WERI-Rb-1 (cell line): Measurements from ENCODE around the gene KCNK3.
A peak's percentile ranks its signal among the peaks of the same experiment; 100 is the strongest.

Experiments used
- DNase-seq: peaks from one replicate; pipeline ENCODE4 v3.0.0-alpha.2; 2020
- H3K27ac ChIP-seq: fragments of 250-450 bp; sonication (Bioruptor Pico); 2 replicates; pipeline ENCODE4 v1.5.1; 2020; ENCODE audit warnings: mild to moderate bottlenecking, moderate library complexity
- H3K27me3 ChIP-seq: fragments of 250-450 bp; sonication (Bioruptor Pico); 2 replicates; pipeline ENCODE4 v1.5.1; 2021; ENCODE audit warnings: mild to moderate bottlenecking, low read depth, moderate library complexity; ENCODE audit not compliant: insufficient read depth, severe bottlenecking
- H3K36me3 ChIP-seq: fragments of 250-450 bp; sonication (Bioruptor Pico); 2 replicates; pipeline ENCODE4 v1.5.1; 2020; ENCODE audit warnings: mild to moderate bottlenecking, moderate library complexity
- H3K4me3 ChIP-seq: 2 replicates; pipeline ENCODE4 v1.5.1; 2011; ENCODE audit warnings: low read depth, mild to moderate bottlenecking, control low read depth, low read length
- H3K9me3 ChIP-seq: fragments of 250-450 bp; sonication (Bioruptor Pico); 2 replicates; pipeline ENCODE4 v1.5.1; 2021; ENCODE audit warnings: mild to moderate bottlenecking, moderate library complexity; ENCODE audit not compliant: severe bottlenecking
- CTCF ChIP-seq: IDR thresholded peaks from 2 replicates; pipeline ENCODE4 v1.5.1; 2011; ENCODE audit warnings: low read depth, mild to moderate bottlenecking, control low read depth, inconsistent platforms, low read length

KCNK3 gene

GRCh38 chr2:26731714-26732113, 39.2 kb downstream of the KCNK3 start:
- H3K27me3 ChIP-seq = no peaks in the 10 kb centered on the region
- DNase-seq = no peak
- no peak for TF ChIP-seq CTCF
- peak overlapping the region; percentile 9; the same call in 1 of the 2 replicates for H3K27ac ChIP-seq
- H3K4me3 ChIP-seq = no peak overlapping the region
- no peaks in the 10 kb centered on the region for H3K9me3 ChIP-seq
- H3K36me3 ChIP-seq = peaks cover 17% of the 10 kb centered on the region

- DNase-seq = no peak
- no peak overlapping the region for H3K4me3 ChIP-seq
- H3K36me3 ChIP-seq = peaks cover 17% of the 10 kb centered on the region
- H3K27me3 ChIP-seq = no peaks in the 10 kb centered on the region
- H3K27ac ChIP-seq = no peak overlapping the region
- H3K9me3 ChIP-seq = no peaks in the 10 kb centered on the region
- TF ChIP-seq CTCF = no peak
Observed at GRCh38 chr2:26732446-26732845, 39.9 kb downstream of the KCNK3 start.

- Histone ChIP-seq H3K27ac (no peak overlapping the region), H3K4me3 (no peak overlapping the region), H3K9me3 (no peaks in the 10 kb centered on the region), H3K36me3 (peaks cover 11% of the 10 kb centered on the region), H3K27me3 (no peaks in the 10 kb centered on the region)
- no peak for DNase-seq
- no peak for TF ChIP-seq CTCF
Observed at GRCh38 chr2:26733413-26733812, 40.9 kb downstream of the KCNK3 start.

- H3K27me3 ChIP-seq = no peaks in the 10 kb centered on the region
- H3K27ac ChIP-seq = no peak overlapping the region
- no peak overlapping the region for H3K4me3 ChIP-seq
- H3K9me3 ChIP-seq = no peaks in the 10 kb centered on the region
- no peak for TF ChIP-seq CTCF
- H3K36me3 ChIP-seq = no peaks in the 10 kb centered on the region
- DNase-seq = no peak
Observed at GRCh38 chr2:26735097-26735496, 42.6 kb downstream of the KCNK3 start.

DNA sequence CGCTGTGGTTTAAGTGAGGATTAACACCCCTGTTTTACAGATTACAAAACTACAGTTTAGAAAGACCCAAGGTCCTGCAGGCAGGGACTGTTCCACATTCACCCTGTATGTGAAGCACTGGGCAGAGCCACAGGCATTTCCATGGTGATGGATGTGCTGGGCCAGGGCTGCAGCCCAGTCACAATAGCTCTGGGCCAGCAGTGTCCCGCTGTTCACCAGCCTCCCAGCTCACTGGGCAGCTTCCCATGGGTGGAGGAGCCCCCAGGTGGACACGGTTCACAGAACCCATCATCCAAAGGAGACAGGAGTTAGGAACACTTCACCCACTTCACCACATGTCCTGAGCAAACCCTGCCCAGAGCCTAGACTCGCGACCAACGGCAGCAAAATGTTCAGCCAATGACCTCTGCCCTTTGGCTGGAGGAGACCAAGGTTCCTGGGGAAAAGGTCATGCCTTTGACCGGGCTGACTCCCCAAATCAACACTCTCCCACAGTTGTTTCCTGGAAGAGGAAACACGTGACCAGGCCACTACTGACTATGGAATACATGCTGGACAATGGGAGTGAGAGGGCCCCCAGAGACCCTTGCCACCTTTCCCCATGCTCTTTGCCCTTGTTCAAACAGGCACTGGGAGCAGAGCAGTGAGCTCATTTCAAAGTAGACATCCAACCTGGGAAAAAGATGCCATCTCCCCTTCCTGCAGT, 43.5 kb downstream of the KCNK3 start:
- Histone ChIP-seq H3K27ac (peak overlapping the region; percentile 8), H3K27me3 (no peaks in the 10 kb centered on the region), H3K36me3 (no peaks in the 10 kb centered on the region), H3K9me3 (no peaks in the 10 kb centered on the region), H3K4me3 (no peak overlapping the region)
- TF ChIP-seq CTCF = no peak
- no peak for DNase-seq

GRCh38 chr2:26737221-26737620, 44.7 kb downstream of the KCNK3 start:
- no peak for DNase-seq
- H3K27ac ChIP-seq = peak overlapping the region; percentile 93

More at GRCh38 chr2:26737221-26737620, 44.7 kb downstream of the KCNK3 start:
- no peak for TF ChIP-seq CTCF
- no peaks in the 10 kb centered on the region for H3K9me3 ChIP-seq
- no peak overlapping the region for H3K4me3 ChIP-seq
- no peaks in the 10 kb centered on the region for H3K36me3 ChIP-seq
- H3K27me3 ChIP-seq = no peaks in the 10 kb centered on the region
